H1 (cell line): ENCODE measurements around the gene RBM45. TPM values are rescaled to one million over a fixed set of nuclear protein-coding genes. Genes with fewer than 3 reads are reported as not detected.

ENCODE experiments used
- CTCF ChIA-PET: fragments of 300-600 bp; sonication (Branson Sonifier 250); formaldehyde crosslinking; loops from one replicate; lab custom pipeline; 2021; ENCODE audit not compliant: partially characterized antibody; lab: Charles Lee
- POLR2A ChIA-PET: fragments of 300-600 bp; sonication (Branson Sonifier 250); formaldehyde crosslinking; loops from one replicate; lab custom pipeline; 2021; ENCODE audit warnings: inconsistent platforms; ENCODE audit not compliant: partially characterized antibody; lab: Charles Lee
- DNase-seq, 2 experiments: peaks; one replicate each; pipeline versions ENCODE4 v3.0.0 to v3.0.0-alpha.2; 2010 to 2022; ENCODE audit warnings: low spot score in 2 of 2, low read depth in 1 of 2, mixed read lengths in 1 of 2
- FAIRE-seq: peaks from 2 replicates; lab custom pipeline; 2011; peaks lifted over from hg19 to GRCh38; lab: Jason Lieb, UNC
- H2AFZ ChIP-seq: 2 replicates; pipeline ENCODE4 v1.8.1; 2012; ENCODE audit warnings: low read length, inconsistent platforms
- H2AK5ac ChIP-seq: 2 replicates; pipeline ENCODE4 v1.6.1; 2013; ENCODE audit warnings: low read depth, low read length
- H2BK120ac ChIP-seq: replicated peaks from 2 replicates; pipeline ENCODE3; 2013; ENCODE audit warnings: low read depth, low read length, inconsistent platforms
- H2BK12ac ChIP-seq: 2 replicates; pipeline ENCODE4 v1.6.1; 2013; ENCODE audit warnings: low read depth, low read length
- H2BK15ac ChIP-seq: 2 replicates; pipeline ENCODE4 v1.6.1; 2013; ENCODE audit warnings: low read length
- H2BK20ac ChIP-seq: 2 replicates; pipeline ENCODE4 v1.6.1; 2013; ENCODE audit warnings: low read length
- H2BK5ac ChIP-seq: 2 replicates; pipeline ENCODE4 v1.6.1; 2013; ENCODE audit warnings: low read depth, low read length
- H3K14ac ChIP-seq: 2 replicates; pipeline ENCODE4 v1.6.1; 2013; ENCODE audit warnings: inconsistent platforms; ENCODE audit not compliant: insufficient read length
- H3K18ac ChIP-seq: 2 replicates; pipeline ENCODE4 v1.6.1; 2013; ENCODE audit warnings: low read length; ENCODE audit errors: extremely low read depth
- H3K23ac ChIP-seq: 2 replicates; pipeline ENCODE4 v1.6.1; 2013; ENCODE audit warnings: inconsistent platforms; ENCODE audit not compliant: insufficient read length
- H3K23me2 ChIP-seq: 2 replicates; pipeline ENCODE4 v1.6.1; 2013; ENCODE audit warnings: low read depth, low read length
- H3K27ac ChIP-seq: 2 replicates; pipeline ENCODE4 v1.6.1; 2011; ENCODE audit warnings: low read depth, low read length, inconsistent platforms
- H3K27me3 ChIP-seq, 4 experiments: replicated peaks in 1 of 4; 1 replicate in 1 of 4; 2 replicates in 3 of 4; pipeline versions ENCODE4 v1.6.1 to v1.8.1; 2011 to 2013; ENCODE audit warnings: low read length in 3 of 4, mild to moderate bottlenecking in 3 of 4, inconsistent platforms in 2 of 4, mixed read lengths in 2 of 4, moderate library complexity in 1 of 4; ENCODE audit not compliant: control insufficient read depth in 3 of 4, insufficient read depth in 3 of 4; ENCODE audit errors: extremely low read depth in 1 of 4
- H3K36me3 ChIP-seq, 4 experiments: 2 replicates each; pipeline versions ENCODE4 v1.6.1 to v1.8.1; 2011 to 2013; ENCODE audit warnings: mild to moderate bottlenecking in 4 of 4, low read length in 3 of 4, moderate library complexity in 2 of 4, control low read depth in 1 of 4, inconsistent platforms in 1 of 4; ENCODE audit not compliant: insufficient read depth in 4 of 4, control insufficient read depth in 2 of 4
- H3K4ac ChIP-seq: replicated peaks from 2 replicates; pipeline ENCODE3; 2013; ENCODE audit warnings: low read length, low read depth, mixed read lengths, inconsistent platforms; ENCODE audit not compliant: insufficient read length
- H3K4me1 ChIP-seq, 4 experiments: replicated peaks in 1 of 4; 1 replicate in 1 of 4; 2 replicates in 3 of 4; pipeline versions ENCODE4 v1.6.1 to v1.8.1; 2011 to 2013; ENCODE audit warnings: low read length in 3 of 4, inconsistent platforms in 2 of 4, mixed read lengths in 1 of 4; ENCODE audit not compliant: insufficient read depth in 4 of 4, control insufficient read depth in 3 of 4
- H3K4me2 ChIP-seq, 2 experiments: 2 replicates each; pipeline versions ENCODE4 v1.6.1 to v1.8.1; 2011 to 2013; ENCODE audit warnings: low read depth in 2 of 2, low read length in 2 of 2, control low read depth in 1 of 2, inconsistent platforms in 1 of 2, mild to moderate bottlenecking in 1 of 2; ENCODE audit not compliant: insufficient read depth in 1 of 2
- H3K4me3 ChIP-seq, 4 experiments: fragments of 200-600, 300-600 bp in 1 of 4; sonication (generic), shearing (Covaris generic), sonication (Bioruptor Twin) in 1 of 4; 2 replicates each; pipeline versions ENCODE4 v1.5.1 to v1.8.1; 2011 to 2016; ENCODE audit warnings: low read length in 4 of 4, low read depth in 3 of 4, control low read depth in 2 of 4, inconsistent platforms in 2 of 4, mild to moderate bottlenecking in 2 of 4, mixed read lengths in 1 of 4, moderate library complexity in 1 of 4; ENCODE audit not compliant: insufficient read depth in 2 of 4; ENCODE audit errors: extremely low read depth in 1 of 4
- H3K56ac ChIP-seq: replicated peaks from 2 replicates; pipeline ENCODE3; 2013; ENCODE audit warnings: low read depth, mild to moderate bottlenecking, mixed read lengths, low read length, inconsistent platforms; ENCODE audit not compliant: insufficient read length
- H3K79me1 ChIP-seq: 2 replicates; pipeline ENCODE4 v1.6.1; 2013; ENCODE audit warnings: low read depth, low read length, control low read depth
- H3K79me2 ChIP-seq, 2 experiments: 2 replicates each; pipeline versions ENCODE4 v1.6.1 to v1.8.1; 2012 to 2013; ENCODE audit warnings: low read length in 2 of 2, mild to moderate bottlenecking in 2 of 2, inconsistent platforms in 1 of 2; ENCODE audit not compliant: insufficient read depth in 2 of 2, control insufficient read depth in 1 of 2
- H3K9ac ChIP-seq, 4 experiments: replicated peaks in 1 of 4; 1 replicate in 1 of 4; 2 replicates in 3 of 4; pipeline versions ENCODE4 v1.6.1 to v1.8.1; 2011 to 2013; ENCODE audit warnings: low read depth in 3 of 4, low read length in 3 of 4, control low read depth in 2 of 4, mild to moderate bottlenecking in 2 of 4, moderate library complexity in 2 of 4, inconsistent platforms in 1 of 4; ENCODE audit errors: extremely low read depth in 1 of 4
- H3K9me3 ChIP-seq, 2 experiments: 2 replicates each; pipeline versions ENCODE4 v1.6.1 to v1.8.1; 2012 to 2013; ENCODE audit warnings: mild to moderate bottlenecking in 2 of 2, moderate library complexity in 2 of 2, control low read depth in 1 of 2, inconsistent platforms in 1 of 2, low read depth in 1 of 2, low read length in 1 of 2, mixed read lengths in 1 of 2; ENCODE audit not compliant: insufficient read depth in 2 of 2
- H4K20me1 ChIP-seq, 2 experiments: replicated peaks in 1 of 2; 2 replicates each; pipeline versions ENCODE3 to v1.8.1; 2011 to 2013; ENCODE audit warnings: inconsistent platforms in 2 of 2, low read length in 2 of 2, mild to moderate bottlenecking in 1 of 2; ENCODE audit not compliant: insufficient read depth in 2 of 2, control insufficient read depth in 1 of 2
- H4K5ac ChIP-seq: 2 replicates; pipeline ENCODE4 v1.6.1; 2013; ENCODE audit warnings: low read length, low read depth, mixed read lengths, inconsistent platforms; ENCODE audit not compliant: insufficient read length
- H4K8ac ChIP-seq: 2 replicates; pipeline ENCODE4 v1.8.0; 2013; ENCODE audit warnings: mild to moderate bottlenecking, moderate library complexity, low read length, inconsistent platforms; ENCODE audit not compliant: insufficient read depth; ENCODE audit errors: extremely low read depth
- H4K91ac ChIP-seq: replicated peaks from 2 replicates; pipeline ENCODE3; 2013; ENCODE audit warnings: low read length, mixed read lengths, inconsistent platforms; ENCODE audit not compliant: insufficient read length
- CHD2 ChIP-seq: IDR thresholded peaks from 2 replicates; pipeline ENCODE4 v1.6.1; 2012; ENCODE audit warnings: low read length, improper control_type of control experiment
- HDAC6 ChIP-seq: IDR thresholded peaks from one replicate; pipeline ENCODE4 v1.7.1; 2012; ENCODE audit warnings: low read depth, mild to moderate bottlenecking, inconsistent platforms, low read length, moderate library complexity
- SAP30 ChIP-seq: fragments of 300-600 bp; sonication (generic); IDR thresholded peaks from 2 replicates; pipeline ENCODE4 v1.7.1; 2012; ENCODE audit warnings: low read length, moderate library complexity, mild to moderate bottlenecking, inconsistent platforms; ENCODE audit not compliant: insufficient read depth, insufficient replicate concordance
- WGBS, 2 experiments: shearing (Covaris generic) in 1 of 2; methylation state at CpG; one replicate each; pipeline versions ENCODE4 v1.1.6 to v1.1.7; 2013 to 2015; ENCODE audit warnings: low lambda C conversion rate in 2 of 2, mixed read lengths in 2 of 2, inconsistent platforms in 1 of 2, low coverage in 1 of 2, missing lambda C conversion rate in 1 of 2; ENCODE audit not compliant: insufficient replicate concordance in 2 of 2, insufficient coverage in 1 of 2, insufficient read length in 1 of 2; ENCODE audit errors: extremely low coverage in 1 of 2, missing lambda C conversion rate in 1 of 2; 5-methylcytosine and 5-hydroxymethylcytosine counted together
- polyA plus RNA-seq, 7 experiments: library from polyadenylated mRNA; depleted of rRNA in 3 of 7; stranded (reverse) in 5 of 7; unstranded in 2 of 7; fragments of >200 nt in 5 of 7; fragments of 200-250 nt in 2 of 7; gene quantifications; 1 replicate in 5 of 7; 2 replicates in 1 of 7; 4 replicates in 1 of 7; pipeline versions ENCODE4 v1.2.1 to v1.2.3, GENCODE V29; 2011 to 2013; ENCODE audit warnings: missing spikeins in 2 of 7, mixed read lengths in 2 of 7
- total RNA-seq: library from RNA; stranded (reverse); fragmentation: NEBNext Ultra II Directional; extraction: Animal tissue kit (Norgen Biotek cat#: 25700); gene quantifications from 2 replicates; pipeline ENCODE4 v1.2.1, GENCODE V29; 2021

RBM45 gene
- total and polyA plus RNA-seq, 2 of the 8 experiments (the other 6 are each of a cell fraction or from before 2014, with no cell fraction given) = 4.7 to 10.4 TPM

- DNase-seq (no peak), FAIRE-seq (no peak)
- peak overlapping the region; percentile 11; the same call in 1 of the 2 replicates for H2AFZ ChIP-seq
- H3K4me1 ChIP-seq = peaks cover 0 to 3% (median under 1%) of the 10 kb centered on the region in 4 experiments; a peak in 1 of 7 replicates
- POLR2A ChIA-PET = no interaction called here
- H3K56ac ChIP-seq = no peak overlapping the region
- H3K4me3 ChIP-seq = no peak overlapping the region
- H3K79me2 ChIP-seq = no peaks in the 10 kb centered on the region
- no peak overlapping the region for H2BK15ac ChIP-seq
- H3K18ac ChIP-seq = no peak overlapping the region
- no peak overlapping the region for H3K27ac ChIP-seq
- no peak overlapping the region for H3K14ac ChIP-seq
- H3K79me1 ChIP-seq = no peaks in the 10 kb centered on the region
- no peak overlapping the region for H2AK5ac ChIP-seq
- H3K4ac ChIP-seq = no peak overlapping the region
- H3K9me3 ChIP-seq = peaks cover 2 to 4% of the 10 kb centered on the region in 2 experiments; a peak in 1 of 4 replicates
- no peaks in the 10 kb centered on the region for H4K20me1 ChIP-seq
- no peaks in the 10 kb centered on the region for H3K27me3 ChIP-seq
- 86% methylated on average over 3 of the region's 3 CpGs; no CpG with 5 or more reads in 1 of the 2 experiments for WGBS, 2 experiments
- H3K23ac ChIP-seq = no peak overlapping the region
- no peak overlapping the region for H4K5ac ChIP-seq
- no peak overlapping the region for H3K4me2 ChIP-seq
- H2BK120ac ChIP-seq = no peak overlapping the region
- CTCF ChIA-PET = no interaction called here
- no peak overlapping the region for H2BK5ac ChIP-seq
- TF ChIP-seq SAP30 = no peak
- no peak for TF ChIP-seq HDAC6
- TF ChIP-seq CHD2 = no peak
- no peaks in the 10 kb centered on the region for H3K23me2 ChIP-seq
- H2BK20ac ChIP-seq = no peak overlapping the region
- no peak overlapping the region for H4K91ac ChIP-seq
- no peak overlapping the region for H2BK12ac ChIP-seq
- H3K36me3 ChIP-seq = no peaks in the 10 kb centered on the region
- H4K8ac ChIP-seq = no peak overlapping the region
- H3K9ac ChIP-seq = no peak overlapping the region; a peak in 1 of 7 replicates
These were observed 29.7 kb upstream of the RBM45 start for GRCh38 chr2:178082408-178083045.
